ENCODE results near the gene GHR.

The GHR gene

DNA sequence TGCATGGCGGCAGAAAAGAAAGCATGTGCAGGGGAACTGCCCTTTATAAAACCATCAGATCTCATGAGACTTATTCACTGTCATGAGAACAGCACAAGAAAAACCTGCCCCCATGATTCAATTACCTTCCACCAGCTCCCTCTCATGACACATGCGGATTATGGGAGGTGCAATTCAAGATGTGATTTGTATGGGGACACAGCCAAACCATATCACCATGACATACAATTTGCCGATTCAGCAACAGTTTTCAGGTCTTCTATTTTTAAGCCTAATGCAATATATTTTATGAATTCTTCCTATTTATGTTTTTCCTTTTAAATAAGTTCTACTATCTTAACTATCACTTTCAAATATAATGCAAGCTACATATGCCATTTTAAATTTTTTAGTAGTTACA lies 242.6 kb downstream of the GHR start:
- no peaks in the 10 kb centered on the region for H3K36me3 Mint-ChIP-seq (ENCODE audit: low read depth)
- peaks cover 33% of the 10 kb centered on the region for H3K9me3 Mint-ChIP-seq
- no peak for DNase-seq
- TF ChIP-seq, protein P1, sequence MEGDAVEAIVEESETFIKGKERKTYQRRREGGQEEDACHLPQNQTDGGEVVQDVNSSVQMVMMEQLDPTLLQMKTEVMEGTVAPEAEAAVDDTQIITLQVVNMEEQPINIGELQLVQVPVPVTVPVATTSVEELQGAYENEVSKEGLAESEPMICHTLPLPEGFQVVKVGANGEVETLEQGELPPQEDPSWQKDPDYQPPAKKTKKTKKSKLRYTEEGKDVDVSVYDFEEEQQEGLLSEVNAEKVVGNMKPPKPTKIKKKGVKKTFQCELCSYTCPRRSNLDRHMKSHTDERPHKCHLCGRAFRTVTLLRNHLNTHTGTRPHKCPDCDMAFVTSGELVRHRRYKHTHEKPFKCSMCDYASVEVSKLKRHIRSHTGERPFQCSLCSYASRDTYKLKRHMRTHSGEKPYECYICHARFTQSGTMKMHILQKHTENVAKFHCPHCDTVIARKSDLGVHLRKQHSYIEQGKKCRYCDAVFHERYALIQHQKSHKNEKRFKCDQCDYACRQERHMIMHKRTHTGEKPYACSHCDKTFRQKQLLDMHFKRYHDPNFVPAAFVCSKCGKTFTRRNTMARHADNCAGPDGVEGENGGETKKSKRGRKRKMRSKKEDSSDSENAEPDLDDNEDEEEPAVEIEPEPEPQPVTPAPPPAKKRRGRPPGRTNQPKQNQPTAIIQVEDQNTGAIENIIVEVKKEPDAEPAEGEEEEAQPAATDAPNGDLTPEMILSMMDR (IDR thresholded peaks at IDR 0.05), result no peak
- peaks cover 10% of the 10 kb centered on the region for H3K27me3 Mint-ChIP-seq (ENCODE audit: low read depth, poor library complexity)
- no peak overlapping the region for H3K27ac Mint-ChIP-seq
- no peak overlapping the region for H3K4me3 Mint-ChIP-seq
- H3K4me1 Mint-ChIP-seq, result no peaks in the 10 kb centered on the region

DNA sequence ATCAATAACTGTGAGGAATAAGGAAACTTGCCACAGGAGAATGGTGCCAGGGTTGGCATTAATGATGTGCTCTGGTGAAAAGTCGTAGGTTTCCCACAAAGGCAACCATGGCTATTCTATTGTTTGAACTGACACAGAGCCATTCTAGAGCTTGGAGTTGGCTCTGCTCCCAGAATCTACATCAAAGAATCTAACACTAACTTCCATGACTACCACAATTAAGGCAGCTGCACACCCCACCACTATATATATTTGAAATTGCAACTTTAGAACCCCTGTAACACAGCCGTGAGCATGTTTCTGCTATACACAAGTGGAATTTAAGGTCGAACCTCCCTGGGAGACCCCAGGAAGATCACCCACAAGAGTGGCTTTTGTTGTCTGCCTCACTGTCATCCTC lies 243.6 kb downstream of the GHR start:
- TF ChIP-seq, protein P1 (IDR thresholded peaks at IDR 0.05), result no peak
- no peak for DNase-seq
- Mint-ChIP-seq H3K27me3 (ENCODE audit: low read depth, poor library complexity) (peaks cover 10% of the 10 kb centered on the region), H3K9me3 (peaks cover 33% of the 10 kb centered on the region), H3K4me3 (no peak overlapping the region), H3K36me3 (ENCODE audit: low read depth) (no peaks in the 10 kb centered on the region), H3K27ac (no peak overlapping the region), H3K4me1 (no peaks in the 10 kb centered on the region)

DNA sequence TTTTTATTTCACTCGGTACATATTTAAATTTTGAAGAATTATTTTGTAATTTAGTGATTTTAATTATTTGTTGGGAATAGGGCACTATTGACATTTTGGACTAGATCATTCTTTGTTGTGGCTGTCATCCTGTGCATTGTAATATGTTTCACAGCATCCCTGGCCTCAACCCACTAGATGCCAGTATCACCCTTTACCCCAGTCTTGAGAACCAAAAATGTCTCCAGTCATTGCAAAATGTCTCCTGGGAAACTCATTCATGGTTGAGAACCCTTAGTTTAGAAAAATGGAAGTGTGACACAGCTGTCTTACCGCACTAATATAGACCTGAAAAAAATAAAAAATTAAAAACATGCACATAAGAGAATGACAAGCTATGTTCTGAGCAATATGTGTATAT lies 245.0 kb downstream of the GHR start:
- peaks cover 8% of the 10 kb centered on the region for H3K27me3 Mint-ChIP-seq (ENCODE audit: low read depth, poor library complexity)
- H3K36me3 Mint-ChIP-seq (ENCODE audit: low read depth), result no peaks in the 10 kb centered on the region

DNA sequence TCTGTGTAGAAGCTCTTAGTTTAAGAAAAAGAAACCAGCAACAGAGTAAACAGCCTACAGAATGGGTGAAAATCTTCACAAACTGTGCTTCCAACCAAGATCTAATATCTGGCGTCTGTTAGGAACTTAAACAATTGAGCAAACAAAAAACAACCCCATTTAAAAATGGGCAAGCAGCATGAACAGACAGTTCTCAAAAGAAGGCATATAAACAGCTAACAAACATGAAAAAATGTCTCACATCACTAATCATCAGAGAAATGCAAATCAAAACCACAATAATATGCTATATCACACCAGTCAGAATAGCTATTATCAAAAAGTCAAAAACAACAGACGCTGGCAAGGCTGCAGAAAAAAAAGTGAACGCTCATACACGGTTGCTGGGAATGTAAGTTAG lies 249.7 kb downstream of the GHR start:
- no peak overlapping the region for H3K27ac Mint-ChIP-seq
- H3K9me3 Mint-ChIP-seq, result peaks cover 34% of the 10 kb centered on the region
- no peak overlapping the region for H3K4me3 Mint-ChIP-seq
- no peak for DNase-seq
- H3K36me3 Mint-ChIP-seq (ENCODE audit: low read depth), result no peaks in the 10 kb centered on the region
- no peaks in the 10 kb centered on the region for H3K27me3 Mint-ChIP-seq (ENCODE audit: low read depth, poor library complexity)
- H3K4me1 Mint-ChIP-seq, result no peaks in the 10 kb centered on the region
- TF ChIP-seq, protein P1 (IDR thresholded peaks at IDR 0.05), result no peak

More for the DNA sequence above, 245.0 kb downstream of the GHR start:
- no peaks in the 10 kb centered on the region for H3K4me1 Mint-ChIP-seq
- no peak overlapping the region for H3K4me3 Mint-ChIP-seq
- no peak overlapping the region for H3K27ac Mint-ChIP-seq
- H3K9me3 Mint-ChIP-seq, result peaks cover 33% of the 10 kb centered on the region
- DNase-seq, result no peak
- TF ChIP-seq, protein P1 (IDR thresholded peaks at IDR 0.05), result no peak

DNA sequence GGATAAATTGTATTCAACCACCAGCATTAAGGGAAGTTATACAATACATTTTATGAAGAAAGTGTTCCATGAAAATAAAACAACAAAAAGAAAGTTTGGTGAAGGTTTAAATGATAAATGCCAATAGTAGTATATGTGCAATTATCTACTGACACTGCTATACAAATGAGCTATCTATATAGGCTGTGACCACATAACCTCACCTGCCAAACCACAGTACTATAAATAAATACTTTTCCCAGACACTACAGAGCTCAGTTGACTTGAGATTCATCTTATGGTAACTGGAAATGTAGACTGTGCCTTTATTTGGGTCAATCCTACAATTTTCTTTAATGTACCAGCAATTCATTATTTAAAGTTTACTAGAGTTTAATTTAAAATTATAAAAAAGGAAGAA lies 252.4 kb downstream of the GHR start:
- TF ChIP-seq, protein P1 (IDR thresholded peaks at IDR 0.05), result no peak
- DNase-seq, result no peak
- H3K9me3 Mint-ChIP-seq, result peaks cover 28% of the 10 kb centered on the region
- no peak overlapping the region for H3K4me3 Mint-ChIP-seq
- H3K4me1 Mint-ChIP-seq, result no peaks in the 10 kb centered on the region
- no peaks in the 10 kb centered on the region for H3K27me3 Mint-ChIP-seq (ENCODE audit: low read depth, poor library complexity)
- H3K27ac Mint-ChIP-seq, result no peak overlapping the region
- no peaks in the 10 kb centered on the region for H3K36me3 Mint-ChIP-seq (ENCODE audit: low read depth)

DNA sequence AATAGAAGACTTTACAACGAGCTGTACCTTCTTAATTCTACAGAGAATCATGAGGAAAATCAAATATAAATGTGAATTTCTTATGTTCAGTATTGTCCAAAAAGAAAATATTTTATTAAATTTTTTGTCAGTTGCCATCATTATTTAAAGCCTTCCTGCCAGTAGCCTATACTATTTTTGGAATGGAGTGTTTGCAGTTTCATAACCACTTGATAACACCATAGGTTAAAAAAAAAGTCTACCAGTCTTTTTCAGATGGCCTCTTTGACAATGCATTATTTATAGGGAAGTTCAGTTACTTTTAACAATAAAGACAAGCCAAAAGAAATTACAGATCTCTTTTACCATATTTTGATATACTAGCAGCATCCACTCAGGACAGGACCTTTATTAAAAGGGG lies 253.1 kb downstream of the GHR start:
- Mint-ChIP-seq H3K4me3 (no peak overlapping the region), H3K9me3 (peaks cover 21% of the 10 kb centered on the region), H3K27ac (no peak overlapping the region), H3K36me3 (ENCODE audit: low read depth) (no peaks in the 10 kb centered on the region), H3K4me1 (no peaks in the 10 kb centered on the region), H3K27me3 (ENCODE audit: low read depth, poor library complexity) (no peaks in the 10 kb centered on the region)
- TF ChIP-seq, protein P1 (IDR thresholded peaks at IDR 0.05), result no peak
- DNase-seq, result no peak

All from nephron progenitor cell (in vitro differentiated cells).